Measurements from ENCODE around the gene SOX11. TPM values are rescaled to one million over a fixed set of nuclear protein-coding genes. Genes with fewer than 3 reads are reported as not detected.

The SOX11 gene
- total and polyA plus RNA-seq, 4 donors: 22.1 to 74.0 (median 40.5) TPM

DNA sequence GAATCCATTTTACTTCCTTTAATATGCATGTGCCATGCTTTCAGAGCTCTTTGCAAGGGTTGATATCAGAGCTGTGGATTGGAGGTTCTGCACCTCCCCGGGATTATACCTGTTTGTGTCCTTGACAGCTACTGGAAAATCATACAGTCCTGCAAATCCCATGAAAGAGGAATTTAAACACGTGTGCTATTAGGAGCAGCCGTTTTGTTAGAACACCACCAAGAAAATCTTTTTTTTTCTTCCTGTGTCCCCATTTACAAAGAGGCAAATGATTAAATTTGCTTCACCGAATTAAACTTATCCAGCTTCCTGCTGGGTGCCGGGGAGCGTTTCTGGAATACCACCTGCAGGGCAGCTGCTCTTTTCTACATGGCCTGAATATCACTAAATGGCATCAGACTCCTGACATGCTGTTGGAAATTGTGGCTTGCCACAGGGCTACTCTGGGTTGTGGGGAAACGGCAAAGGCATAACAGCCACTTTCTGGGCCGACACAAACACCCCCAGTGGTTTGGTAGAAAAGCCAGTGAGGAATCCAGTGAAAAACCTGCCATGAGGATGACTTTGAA is 23.4 kb upstream of the SOX11 start:
- Histone ChIP-seq H3K4me1 (ENCODE audit: control insufficient read depth, insufficient read depth, low read length) (peaks cover 11% of the 10 kb centered on the region), H3K36me3 (ENCODE audit: control insufficient read depth, insufficient read depth, low read length) (no peaks in the 10 kb centered on the region), H3K27ac (ENCODE audit: low read depth, low read length) (no peak overlapping the region), H3K9me3 (ENCODE audit: control insufficient read depth, insufficient read depth, low read length) (no peaks in the 10 kb centered on the region), H3K4me3 (ENCODE audit: low read depth, low read length) (no peak overlapping the region), H3K27me3 (ENCODE audit: control insufficient read depth, insufficient read depth, low read length) (peaks cover 3% of the 10 kb centered on the region)
- DNase-seq (ENCODE audit: low read depth in 4 of 6, low spot score in 6 of 6): peak in 1 of 6 donors; percentile 54
- WGBS (ENCODE audit: insufficient coverage): 62% methylated on average over 8 of the region's 8 CpGs

DNA sequence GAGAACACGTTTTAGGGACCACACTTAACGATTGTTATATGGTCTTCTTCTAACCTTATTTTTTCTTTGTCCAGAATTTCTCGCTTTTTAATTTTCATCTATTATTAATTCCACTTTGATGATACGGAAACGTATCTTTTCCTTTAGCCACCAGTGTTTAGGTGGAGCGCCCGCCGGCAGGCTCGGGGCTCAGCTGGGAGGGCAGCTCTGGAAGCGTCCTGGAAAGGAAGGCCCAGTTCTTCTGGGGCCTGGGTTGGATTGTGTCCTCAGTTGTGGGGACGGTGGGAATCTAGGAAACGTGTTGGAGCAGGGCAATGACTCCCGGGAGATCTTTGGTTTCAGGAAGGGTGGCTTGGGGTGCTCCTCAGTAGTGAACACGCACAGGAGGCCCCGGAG is 19.4 kb upstream of the SOX11 start:
- H3K36me3 ChIP-seq (ENCODE audit: control insufficient read depth, insufficient read depth, low read length): no peaks in the 10 kb centered on the region
- no peak overlapping the region for H3K4me3 ChIP-seq (ENCODE audit: low read depth, low read length)
- H3K27me3 ChIP-seq (ENCODE audit: control insufficient read depth, insufficient read depth, low read length): peaks cover 3% of the 10 kb centered on the region
- WGBS (ENCODE audit: insufficient coverage): 76% methylated on average over 14 of the region's 15 CpGs
- H3K9me3 ChIP-seq (ENCODE audit: control insufficient read depth, insufficient read depth, low read length): no peaks in the 10 kb centered on the region
- H3K4me1 ChIP-seq (ENCODE audit: control insufficient read depth, insufficient read depth, low read length): peaks cover 11% of the 10 kb centered on the region
- H3K27ac ChIP-seq (ENCODE audit: low read depth, low read length): no peak overlapping the region
- DNase-seq (ENCODE audit: low read depth in 4 of 6, low spot score in 6 of 6): no peak

DNA sequence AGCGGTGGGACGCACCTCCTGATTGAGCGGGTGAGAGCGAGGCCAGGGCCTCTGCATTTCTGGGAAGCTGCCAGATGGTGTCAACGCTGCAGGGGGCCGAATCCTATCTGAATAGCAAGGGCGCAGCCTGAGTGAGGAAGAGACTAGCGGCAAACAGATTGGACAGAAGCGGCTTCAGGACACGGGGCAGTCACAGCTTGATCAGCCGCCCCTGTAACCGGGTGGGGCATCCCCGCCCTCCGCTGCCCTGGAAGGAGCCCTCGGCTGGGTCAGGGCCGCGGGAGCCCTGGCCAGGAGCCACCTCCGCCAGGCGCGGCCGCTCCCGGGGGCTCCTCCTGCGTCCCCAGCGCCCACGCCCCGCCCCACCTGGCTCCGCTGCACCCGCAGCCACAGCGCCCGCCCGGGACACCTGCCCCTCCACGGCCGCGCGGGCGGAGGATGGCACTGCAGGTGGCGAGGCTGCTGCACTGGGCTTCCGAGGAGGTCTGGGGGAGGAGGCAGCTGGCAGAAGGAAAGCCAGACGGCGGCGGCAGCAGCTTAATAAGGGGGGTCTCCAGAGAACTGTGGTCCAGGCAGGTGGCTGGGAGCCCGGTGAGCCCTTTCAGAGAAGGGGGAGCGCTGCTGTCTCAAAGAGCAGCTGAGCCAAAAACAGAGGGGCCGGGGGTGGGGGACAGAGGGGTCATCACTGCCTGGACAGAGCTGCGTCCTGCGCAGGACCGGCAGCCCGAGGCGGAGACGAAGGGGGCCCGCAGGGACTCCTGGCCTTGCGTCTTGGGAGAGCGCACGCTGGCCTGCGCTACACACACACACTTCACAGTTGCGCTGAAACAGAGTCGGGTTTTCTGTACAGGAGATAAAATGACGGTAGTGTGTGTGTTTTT is 18.8 kb upstream of the SOX11 start:
- Histone ChIP-seq H3K27me3 (ENCODE audit: control insufficient read depth, insufficient read depth, low read length) (peaks cover 3% of the 10 kb centered on the region), H3K4me1 (ENCODE audit: control insufficient read depth, insufficient read depth, low read length) (peaks cover 11% of the 10 kb centered on the region), H3K4me3 (ENCODE audit: low read depth, low read length) (peak overlapping the region; percentile 16), H3K27ac (ENCODE audit: low read depth, low read length) (no peak overlapping the region), H3K9me3 (ENCODE audit: control insufficient read depth, insufficient read depth, low read length) (no peaks in the 10 kb centered on the region), H3K36me3 (ENCODE audit: control insufficient read depth, insufficient read depth, low read length) (no peaks in the 10 kb centered on the region)
- DNase-seq (ENCODE audit: low read depth in 4 of 6, low spot score in 6 of 6): peak in 2 of 6 donors; percentile 65 to 79
- 5% methylated on average over 49 of the region's 58 CpGs for WGBS (ENCODE audit: insufficient coverage)

DNA sequence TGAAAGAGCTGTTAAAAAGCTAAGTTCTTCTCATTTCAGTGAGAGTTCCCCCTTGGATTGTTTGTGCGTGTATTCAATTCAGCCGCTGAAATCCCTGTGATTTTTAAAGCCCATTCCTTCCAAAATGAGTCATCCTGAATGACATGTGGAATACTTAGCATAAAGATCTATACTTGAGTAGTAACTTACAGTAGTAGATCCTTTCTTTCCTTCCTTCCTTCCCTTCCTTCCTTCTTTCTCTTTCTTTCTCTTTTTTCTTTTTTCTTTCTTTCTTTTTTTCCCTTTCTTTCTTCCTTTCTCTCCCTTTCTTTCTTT is 18.2 kb upstream of the SOX11 start:
- peaks cover 3% of the 10 kb centered on the region for H3K27me3 ChIP-seq (ENCODE audit: control insufficient read depth, insufficient read depth, low read length)
- no peak overlapping the region for H3K27ac ChIP-seq (ENCODE audit: low read depth, low read length)
- H3K36me3 ChIP-seq (ENCODE audit: control insufficient read depth, insufficient read depth, low read length): no peaks in the 10 kb centered on the region
- peak overlapping the region; percentile 16 for H3K4me3 ChIP-seq (ENCODE audit: low read depth, low read length)
- H3K9me3 ChIP-seq (ENCODE audit: control insufficient read depth, insufficient read depth, low read length): no peaks in the 10 kb centered on the region
- no CpG with 5 or more reads among the region's 2 CpGs for WGBS (ENCODE audit: insufficient coverage)
- DNase-seq (ENCODE audit: low read depth in 4 of 6, low spot score in 6 of 6): peak in 1 of 6 donors; percentile 72
- peaks cover 11% of the 10 kb centered on the region for H3K4me1 ChIP-seq (ENCODE audit: control insufficient read depth, insufficient read depth, low read length)

DNA sequence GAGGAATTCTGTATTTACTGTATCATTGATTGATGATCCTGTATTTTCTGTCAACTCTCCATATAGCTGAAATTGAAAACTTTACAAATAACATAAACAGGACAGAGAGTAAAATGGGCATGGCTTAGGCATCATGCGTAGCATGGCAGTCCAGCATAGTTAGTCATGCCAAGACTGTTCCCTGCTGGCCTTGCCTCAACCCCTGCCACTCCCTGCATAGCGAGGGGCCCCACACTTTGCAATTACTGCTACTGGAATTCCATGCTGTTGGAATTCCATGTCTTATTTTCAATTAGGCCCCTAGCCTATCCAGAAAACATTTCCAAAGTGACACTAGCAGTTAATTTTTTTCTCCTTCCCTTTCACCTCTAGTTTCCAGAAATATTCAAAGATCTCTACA is 15.1 kb upstream of the SOX11 start:
- no peaks in the 10 kb centered on the region for H3K9me3 ChIP-seq (ENCODE audit: control insufficient read depth, insufficient read depth, low read length)
- H3K36me3 ChIP-seq (ENCODE audit: control insufficient read depth, insufficient read depth, low read length): no peaks in the 10 kb centered on the region
- no peak overlapping the region for H3K27ac ChIP-seq (ENCODE audit: low read depth, low read length)
- H3K4me3 ChIP-seq (ENCODE audit: low read depth, low read length): no peak overlapping the region
- no peak for DNase-seq (ENCODE audit: low read depth in 4 of 6, low spot score in 6 of 6)
- H3K4me1 ChIP-seq (ENCODE audit: control insufficient read depth, insufficient read depth, low read length): peaks cover 11% of the 10 kb centered on the region
- peaks cover 3% of the 10 kb centered on the region for H3K27me3 ChIP-seq (ENCODE audit: control insufficient read depth, insufficient read depth, low read length)
- WGBS (ENCODE audit: insufficient coverage): 91% methylated on average over 2 of the region's 2 CpGs

DNA sequence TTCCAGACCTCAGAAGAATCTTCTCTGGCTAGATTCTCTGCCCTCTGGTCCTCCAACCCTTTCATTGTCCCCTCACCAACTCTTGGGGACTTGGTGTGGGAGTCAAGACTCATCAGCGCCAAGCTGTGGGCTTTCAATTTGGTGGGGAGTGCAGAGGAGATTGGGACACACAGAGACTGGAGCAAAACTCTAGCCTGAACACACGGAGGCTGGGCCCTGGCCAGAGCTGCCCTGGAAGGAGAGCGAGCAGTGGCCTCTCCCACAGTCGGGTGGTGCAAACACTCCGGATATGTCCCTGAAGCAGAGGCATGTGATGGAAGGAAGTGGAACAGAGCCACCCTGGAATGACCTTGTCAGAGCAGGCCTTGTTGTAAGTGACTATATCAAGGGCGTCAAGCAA is 8.7 kb upstream of the SOX11 start:
- no peaks in the 10 kb centered on the region for H3K36me3 ChIP-seq (ENCODE audit: control insufficient read depth, insufficient read depth, low read length)
- no peak overlapping the region for H3K27ac ChIP-seq (ENCODE audit: low read depth, low read length)
- H3K27me3 ChIP-seq (ENCODE audit: control insufficient read depth, insufficient read depth, low read length): no peaks in the 10 kb centered on the region
- no peaks in the 10 kb centered on the region for H3K4me1 ChIP-seq (ENCODE audit: control insufficient read depth, insufficient read depth, low read length)
- no peak overlapping the region for H3K4me3 ChIP-seq (ENCODE audit: low read depth, low read length)
- 92% methylated on average over 6 of the region's 6 CpGs for WGBS (ENCODE audit: insufficient coverage)
- H3K9me3 ChIP-seq (ENCODE audit: control insufficient read depth, insufficient read depth, low read length): no peaks in the 10 kb centered on the region
- no peak for DNase-seq (ENCODE audit: low read depth in 4 of 6, low spot score in 6 of 6)

DNA sequence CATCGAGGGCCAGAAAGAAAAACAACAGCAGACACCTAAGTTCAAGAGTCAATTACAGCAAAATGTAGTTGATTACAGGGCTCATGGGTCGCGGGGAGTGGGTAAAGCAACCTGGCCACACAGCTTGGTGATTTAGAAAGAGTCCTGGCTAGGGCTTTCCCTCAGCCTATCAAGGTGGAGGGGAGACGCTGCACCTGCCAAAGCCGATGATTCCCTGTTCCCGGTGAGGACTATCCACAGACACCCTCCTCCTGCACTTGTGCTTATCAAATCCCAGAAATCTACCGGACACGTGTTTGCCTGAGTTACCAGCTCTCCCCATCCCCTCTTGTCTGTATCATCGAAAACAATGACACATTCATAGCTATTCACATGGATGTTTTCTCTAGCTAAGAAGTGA is 7.0 kb upstream of the SOX11 start:
- no peak for DNase-seq (ENCODE audit: low read depth in 4 of 6, low spot score in 6 of 6)
- Histone ChIP-seq H3K9me3 (ENCODE audit: control insufficient read depth, insufficient read depth, low read length) (no peaks in the 10 kb centered on the region), H3K4me1 (ENCODE audit: control insufficient read depth, insufficient read depth, low read length) (no peaks in the 10 kb centered on the region), H3K36me3 (ENCODE audit: control insufficient read depth, insufficient read depth, low read length) (no peaks in the 10 kb centered on the region), H3K27ac (ENCODE audit: low read depth, low read length) (no peak overlapping the region), H3K27me3 (ENCODE audit: control insufficient read depth, insufficient read depth, low read length) (no peaks in the 10 kb centered on the region), H3K4me3 (ENCODE audit: low read depth, low read length) (no peak overlapping the region)
- WGBS (ENCODE audit: insufficient coverage): 66% methylated on average over 2 of the region's 9 CpGs

DNA sequence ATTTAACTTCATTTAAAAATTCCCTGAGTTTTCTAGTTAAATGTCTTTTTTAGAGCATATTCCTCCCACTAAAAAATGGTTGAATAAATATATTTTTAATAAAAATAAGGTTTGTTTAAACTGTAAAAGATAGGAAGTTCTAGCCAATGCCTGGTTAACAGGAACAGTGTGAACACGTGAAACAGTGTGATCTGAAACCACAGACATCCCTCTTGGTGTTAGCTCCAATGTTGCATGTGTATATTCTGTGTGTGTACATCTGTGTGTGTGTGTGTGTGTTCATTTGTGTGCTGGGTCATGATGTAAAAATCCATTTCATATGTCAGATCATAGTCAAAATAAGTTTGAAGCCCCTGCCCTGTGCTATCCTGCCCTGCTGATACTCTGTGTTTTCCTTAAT is 6.1 kb upstream of the SOX11 start:
- Histone ChIP-seq H3K4me1 (ENCODE audit: control insufficient read depth, insufficient read depth, low read length) (no peaks in the 10 kb centered on the region), H3K9me3 (ENCODE audit: control insufficient read depth, insufficient read depth, low read length) (no peaks in the 10 kb centered on the region), H3K36me3 (ENCODE audit: control insufficient read depth, insufficient read depth, low read length) (no peaks in the 10 kb centered on the region), H3K27me3 (ENCODE audit: control insufficient read depth, insufficient read depth, low read length) (no peaks in the 10 kb centered on the region), H3K4me3 (ENCODE audit: low read depth, low read length) (no peak overlapping the region), H3K27ac (ENCODE audit: low read depth, low read length) (no peak overlapping the region)
- DNase-seq (ENCODE audit: low read depth in 4 of 6, low spot score in 6 of 6): no peak
- 88% methylated on average over 1 of the region's 1 CpG for WGBS (ENCODE audit: insufficient coverage)

DNA sequence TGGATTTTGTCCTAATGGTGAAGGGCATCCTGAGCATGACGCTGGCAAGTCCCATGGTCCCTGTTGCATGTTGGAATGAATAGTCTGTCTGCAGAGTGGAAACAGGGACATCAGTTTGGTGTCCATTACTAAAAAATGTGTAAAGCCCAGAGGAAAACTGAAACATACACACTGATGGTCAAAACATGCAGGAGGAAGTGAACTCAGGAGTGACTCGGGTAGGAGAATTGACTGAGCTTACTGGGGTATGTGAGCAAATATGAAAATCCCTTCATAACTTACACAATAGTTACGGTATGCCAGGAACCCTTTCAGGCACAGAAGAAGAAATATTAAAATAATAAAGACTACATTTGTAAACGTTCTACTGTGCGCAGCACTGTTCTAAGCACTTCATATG is 5.6 kb upstream of the SOX11 start:
- DNase-seq (ENCODE audit: low read depth in 4 of 6, low spot score in 6 of 6): no peak
- Histone ChIP-seq H3K4me1 (ENCODE audit: control insufficient read depth, insufficient read depth, low read length) (no peaks in the 10 kb centered on the region), H3K36me3 (ENCODE audit: control insufficient read depth, insufficient read depth, low read length) (no peaks in the 10 kb centered on the region), H3K9me3 (ENCODE audit: control insufficient read depth, insufficient read depth, low read length) (no peaks in the 10 kb centered on the region), H3K4me3 (ENCODE audit: low read depth, low read length) (no peak overlapping the region), H3K27me3 (ENCODE audit: control insufficient read depth, insufficient read depth, low read length) (no peaks in the 10 kb centered on the region), H3K27ac (ENCODE audit: low read depth, low read length) (no peak overlapping the region)
- 86% methylated on average over 1 of the region's 5 CpGs for WGBS (ENCODE audit: insufficient coverage)

DNA sequence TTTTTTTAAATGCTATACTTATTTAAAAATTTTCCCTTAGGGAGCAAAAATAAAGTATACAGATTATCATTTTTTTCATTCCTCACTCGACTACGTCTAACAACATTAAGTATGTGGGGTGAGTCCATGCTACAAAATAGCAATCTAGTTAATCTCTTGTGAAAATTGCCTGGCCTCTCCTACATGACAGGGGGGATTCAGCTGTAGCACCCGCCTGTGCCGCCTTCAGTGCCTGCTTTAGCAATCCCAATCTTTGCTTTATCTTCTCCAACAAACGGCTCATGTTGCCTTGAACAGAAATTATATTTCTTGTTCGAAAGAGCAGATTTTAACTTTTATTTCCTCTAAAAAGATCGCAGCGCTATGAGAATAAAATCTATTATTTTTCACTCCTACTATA is 2.4 kb upstream of the SOX11 start:
- WGBS (ENCODE audit: insufficient coverage): 18% methylated on average over 2 of the region's 8 CpGs
- DNase-seq (ENCODE audit: low read depth in 4 of 6, low spot score in 6 of 6): peak in 2 of 6 donors; percentile 58 to 73
- Histone ChIP-seq H3K27ac (ENCODE audit: low read depth, low read length) (peak overlapping the region; percentile 83), H3K4me1 (ENCODE audit: control insufficient read depth, insufficient read depth, low read length) (no peaks in the 10 kb centered on the region), H3K36me3 (ENCODE audit: control insufficient read depth, insufficient read depth, low read length) (no peaks in the 10 kb centered on the region), H3K9me3 (ENCODE audit: control insufficient read depth, insufficient read depth, low read length) (no peaks in the 10 kb centered on the region), H3K4me3 (ENCODE audit: low read depth, low read length) (no peak overlapping the region), H3K27me3 (ENCODE audit: control insufficient read depth, insufficient read depth, low read length) (no peaks in the 10 kb centered on the region)

All from spinal cord (tissue), 10 donors.